RPMI7951 (cell line): ENCODE data around the gene AP2A1. TPM values are rescaled to one million over a fixed set of nuclear protein-coding genes. Genes with fewer than 3 reads are reported as not detected.

Source experiments
- DNase-seq: peaks from one replicate; pipeline ENCODE4 v3.0.0-alpha.2; 2012; ENCODE audit warnings: low read depth
- total RNA-seq: library from RNA; depleted of rRNA; stranded (reverse); fragments of >200 nt; shearing (Covaris generic); gene quantifications from 2 replicates; pipeline ENCODE4 v1.2.3, GENCODE V29; 2014

Gene AP2A1
- total RNA-seq, 1 experiment from 2014 or later, result 51.8 TPM

DNA sequence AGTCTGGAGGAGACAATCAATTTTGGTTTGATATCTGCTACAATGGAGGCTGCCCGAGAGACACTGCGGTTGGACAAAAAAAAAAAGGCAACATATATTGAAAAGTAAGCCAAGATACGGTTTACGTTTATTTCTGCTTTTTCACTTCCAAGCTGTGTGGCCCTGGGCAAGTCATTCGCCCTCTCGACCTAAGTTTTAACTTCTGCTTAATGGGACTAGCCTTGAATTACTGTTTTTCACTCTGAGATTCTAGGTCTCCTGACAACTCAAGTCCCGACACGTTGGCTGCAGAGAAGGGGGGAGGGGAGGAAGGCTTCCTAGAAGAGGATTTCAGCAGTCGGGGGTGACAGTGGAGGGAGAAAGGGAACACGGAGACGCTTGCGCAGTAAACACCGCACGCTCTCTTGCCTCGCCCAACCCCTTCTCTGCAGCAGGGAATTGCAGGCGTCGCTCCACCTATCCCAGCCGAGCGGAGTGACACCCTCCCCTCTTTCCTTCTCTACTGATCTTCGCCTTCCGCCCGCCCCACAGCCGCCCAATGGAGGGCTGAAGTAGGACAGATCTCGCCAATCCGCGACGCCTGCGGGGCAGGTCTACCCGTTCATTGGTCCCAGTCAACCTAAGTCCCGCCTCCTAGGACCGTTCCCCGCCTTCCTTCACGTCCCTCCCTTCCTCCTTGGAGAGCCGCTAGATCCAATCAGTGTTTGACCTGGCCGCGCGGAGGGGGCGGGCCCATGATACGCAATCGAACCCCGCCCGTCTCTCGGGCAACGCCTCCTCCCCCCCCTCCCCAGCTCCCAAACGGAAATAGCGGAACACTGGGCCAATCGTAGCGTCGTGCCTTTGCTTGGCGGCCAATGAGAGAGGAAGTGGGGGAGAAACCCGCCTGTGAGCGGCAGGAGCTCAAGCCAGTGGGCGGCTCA, 533 bp upstream of the AP2A1 start:
- peak; percentile 100 for DNase-seq

DNA sequence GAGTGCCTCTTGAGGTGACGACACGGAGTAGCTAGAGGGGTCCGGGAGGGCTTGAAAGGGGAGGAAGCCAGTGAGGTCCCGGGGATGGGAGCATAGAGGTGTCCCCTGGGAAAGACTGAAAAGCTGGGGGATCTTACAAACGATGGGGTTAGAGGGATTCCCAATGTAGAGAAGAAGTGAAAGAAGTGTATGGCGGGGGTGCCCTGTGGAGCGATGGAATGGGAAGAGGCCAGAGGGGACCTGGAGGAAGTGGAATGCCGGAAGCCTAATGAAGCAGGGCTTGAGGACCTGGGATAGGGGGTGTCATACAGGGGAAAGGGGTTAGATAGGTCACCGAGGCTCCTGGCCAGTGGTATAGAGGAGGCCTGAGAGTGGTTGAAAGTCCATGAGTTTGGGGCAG, 580 bp downstream of the AP2A1 start:
- peak; percentile 23 for DNase-seq

DNA sequence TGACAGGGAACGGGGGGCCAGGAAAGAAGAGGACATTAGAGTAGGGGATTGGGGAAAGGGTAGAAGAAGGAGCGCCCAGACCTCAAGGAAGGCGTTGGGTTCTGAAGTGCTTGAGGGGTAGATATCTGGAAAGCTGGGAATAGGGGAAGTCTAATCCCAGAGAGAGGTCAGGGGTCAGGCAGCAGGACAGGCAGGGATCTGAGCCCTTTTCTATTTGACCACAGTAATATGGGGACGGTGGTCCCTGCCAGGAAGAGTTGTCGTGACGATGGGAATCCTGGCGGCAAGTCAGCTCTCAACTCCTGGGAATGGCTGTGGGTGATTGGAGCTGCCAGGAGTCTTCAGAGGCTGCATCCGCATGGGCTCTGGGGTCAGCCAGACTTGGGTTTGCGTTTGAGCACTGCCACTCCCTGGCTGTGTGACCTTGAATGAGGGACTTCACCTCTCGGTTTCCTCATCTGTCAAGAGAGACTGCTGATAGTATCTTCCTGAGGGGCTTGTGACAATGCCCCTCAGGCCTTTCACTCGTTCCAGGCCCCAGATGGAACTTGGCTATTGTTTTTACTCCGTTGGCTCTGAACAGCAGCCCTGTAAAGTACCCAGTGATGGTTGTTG, 1.3 kb downstream of the AP2A1 start:
- no peak for DNase-seq

DNA sequence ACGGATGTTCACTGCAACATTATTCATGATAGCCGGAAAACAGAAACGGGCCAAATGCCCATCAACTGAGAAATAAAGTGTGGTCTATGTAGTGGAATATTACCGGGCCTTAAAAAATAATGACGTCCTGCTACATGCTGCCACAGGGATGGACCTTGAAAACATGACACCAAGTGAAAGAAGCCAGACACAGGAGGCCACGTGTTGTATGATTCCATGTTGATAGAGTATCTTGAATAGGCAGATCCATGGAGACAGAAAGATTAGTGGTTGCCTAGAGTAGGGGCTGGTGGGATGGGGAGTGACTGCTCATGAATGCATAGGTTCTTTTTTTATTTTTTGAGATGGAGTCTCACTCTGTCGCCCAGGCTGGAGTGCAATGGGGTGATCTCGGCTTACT, 3.7 kb downstream of the AP2A1 start:
- DNase-seq, result no peak

DNA sequence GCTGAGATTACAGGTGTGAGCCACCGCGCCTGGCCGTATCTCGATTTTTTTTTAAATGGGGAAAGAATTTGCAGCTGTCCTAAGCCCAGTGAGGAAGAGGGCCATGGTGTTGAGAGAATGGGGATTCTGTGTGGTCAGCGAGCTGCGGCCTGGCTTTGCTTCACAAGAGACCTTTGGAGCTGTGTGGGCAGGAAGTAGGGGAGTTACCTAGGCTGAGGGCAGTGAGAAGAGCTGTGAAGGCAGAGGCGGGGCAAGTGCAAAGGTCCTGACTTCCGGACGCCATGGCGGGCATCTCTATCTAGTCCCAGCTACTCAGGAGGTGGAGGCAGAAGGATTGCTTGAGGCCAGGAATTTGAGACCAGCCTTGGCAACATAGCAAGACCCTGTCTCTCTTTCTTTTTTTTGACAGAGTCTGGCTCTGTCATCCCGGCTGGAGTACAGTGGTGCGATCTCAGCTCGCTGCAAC, 4.9 kb downstream of the AP2A1 start:
- no peak for DNase-seq

DNA sequence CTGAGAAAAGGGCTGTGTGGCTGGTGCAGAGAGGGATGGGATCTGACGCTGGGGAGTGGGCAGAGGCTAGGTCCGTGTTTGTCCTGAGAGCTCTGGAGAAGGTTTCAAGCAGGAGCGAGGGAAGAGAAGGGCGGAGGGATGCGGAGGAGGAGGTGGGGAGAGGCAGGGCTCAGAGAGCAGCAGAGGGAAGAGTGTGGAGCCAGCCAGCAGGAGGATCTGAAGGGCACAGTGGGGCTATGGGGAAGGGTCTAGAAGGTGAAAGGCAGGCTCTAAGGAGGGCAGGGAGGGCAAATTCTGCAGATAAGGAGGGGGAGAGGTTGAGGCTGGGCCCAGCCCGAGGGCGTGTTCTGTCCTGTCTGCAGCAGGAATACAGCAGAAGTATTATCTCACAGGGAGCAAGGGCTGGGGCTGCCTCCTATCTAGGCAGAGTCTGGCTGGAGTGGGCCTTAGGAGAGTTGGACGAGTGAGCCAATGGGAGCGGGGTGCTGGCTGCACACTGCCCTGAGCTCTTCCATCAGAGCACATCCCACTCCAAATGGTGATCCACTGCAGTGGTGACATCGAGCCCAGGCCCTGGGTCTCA, 6.1 kb downstream of the AP2A1 start:
- no peak for DNase-seq

DNA sequence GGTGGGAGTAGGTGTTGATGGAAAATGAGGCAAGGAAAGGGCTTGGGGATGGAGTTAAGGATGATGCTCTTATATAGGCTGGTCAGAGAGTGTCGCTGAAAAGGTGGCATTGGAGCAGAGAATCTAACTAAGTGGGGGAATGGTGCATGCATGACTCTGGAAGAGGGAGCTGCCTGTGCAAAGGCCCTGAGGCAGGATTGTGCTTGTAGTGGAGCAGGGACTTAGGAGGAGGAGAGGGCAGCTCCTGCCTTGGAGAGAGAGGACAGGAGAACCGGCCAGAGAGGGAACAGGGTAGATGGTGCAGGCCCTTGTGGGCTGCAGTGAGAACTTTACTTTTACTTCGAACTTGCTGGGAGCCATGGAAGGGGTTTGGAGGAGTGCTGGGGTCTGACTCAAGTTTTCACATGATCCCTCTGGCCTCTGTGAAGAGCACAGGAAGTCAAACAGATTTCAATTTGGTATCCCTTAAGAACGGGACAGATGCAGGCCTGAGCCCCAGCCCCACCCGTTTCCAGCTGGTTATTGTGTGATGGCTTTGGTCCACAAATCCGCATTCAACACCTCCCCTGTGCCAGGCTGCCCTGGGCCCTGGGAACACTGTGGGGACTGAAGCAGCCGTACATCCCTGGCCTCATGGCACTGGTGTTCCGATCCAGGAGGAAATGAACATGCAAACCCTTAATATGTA, 7.0 kb downstream of the AP2A1 start:
- no peak for DNase-seq

DNA sequence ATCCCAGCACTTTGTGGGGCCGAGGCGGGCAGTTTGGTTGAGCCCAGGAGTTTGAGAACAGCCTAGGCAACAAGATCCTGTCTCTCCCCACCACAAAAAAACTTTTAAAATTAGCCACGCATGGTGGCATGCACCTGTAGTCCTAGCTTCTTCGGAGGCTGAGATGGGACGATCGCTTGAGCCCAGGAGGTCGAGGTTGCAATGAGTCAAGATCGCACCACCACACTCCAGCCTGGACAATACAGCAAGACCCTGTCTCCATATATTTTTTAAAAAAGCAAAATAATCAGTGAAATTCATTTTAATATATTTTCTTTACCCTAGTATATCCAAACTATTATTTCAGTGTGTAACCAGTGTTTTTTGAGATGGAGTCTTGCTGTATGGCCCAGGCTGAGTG, 8.2 kb downstream of the AP2A1 start:
- DNase-seq, result no peak

DNA sequence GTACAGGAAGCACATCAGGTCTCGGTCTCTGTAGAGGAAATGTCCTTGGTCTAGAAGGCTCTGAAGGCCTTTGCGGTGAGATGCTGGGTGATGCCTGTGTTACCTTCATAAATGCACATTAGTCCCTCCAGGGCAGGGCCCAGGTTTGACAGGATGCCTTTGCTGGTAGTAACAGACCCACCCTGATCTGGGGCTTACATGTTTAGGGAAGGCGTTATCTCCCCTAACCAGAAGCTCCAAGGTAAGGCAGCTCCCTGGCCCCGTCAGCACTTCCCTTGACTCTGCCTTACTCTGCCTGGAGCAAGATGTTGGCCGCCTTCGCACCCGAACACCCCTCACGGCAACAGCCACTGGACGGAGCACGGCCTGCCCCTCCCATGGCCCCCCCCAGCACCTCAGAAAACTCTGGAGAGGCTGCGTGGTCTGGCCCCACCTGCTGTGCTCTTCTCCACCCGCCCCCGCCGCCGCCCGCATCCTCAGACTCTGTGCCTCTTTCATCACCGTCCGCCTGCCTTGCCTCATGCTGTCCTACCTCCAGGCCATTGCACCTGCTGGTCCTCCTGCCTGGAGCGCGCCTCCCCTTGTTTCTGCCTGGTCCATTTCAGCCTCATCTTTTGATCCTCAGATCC, 9.1 kb downstream of the AP2A1 start:
- no peak for DNase-seq

DNA sequence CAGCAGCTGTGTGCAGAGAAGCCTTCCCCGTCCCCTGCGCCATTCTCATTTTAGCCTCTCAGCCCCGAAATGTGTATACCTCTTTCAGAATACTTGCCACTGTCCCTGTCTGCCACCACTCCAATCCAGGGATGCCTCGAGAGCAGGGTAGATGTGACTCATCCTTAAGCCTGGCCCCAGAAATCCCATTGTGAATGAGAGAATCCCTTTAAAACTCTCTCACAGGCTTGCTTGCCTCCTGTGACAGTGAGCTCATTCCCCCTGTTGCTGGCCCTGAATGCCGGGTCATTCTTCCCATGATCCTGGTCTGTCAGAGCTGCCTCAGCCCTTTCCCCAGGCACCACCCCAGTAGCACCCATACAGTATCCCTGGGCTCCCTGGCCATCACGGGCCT, 9.6 kb downstream of the AP2A1 start:
- DNase-seq, result no peak

DNA sequence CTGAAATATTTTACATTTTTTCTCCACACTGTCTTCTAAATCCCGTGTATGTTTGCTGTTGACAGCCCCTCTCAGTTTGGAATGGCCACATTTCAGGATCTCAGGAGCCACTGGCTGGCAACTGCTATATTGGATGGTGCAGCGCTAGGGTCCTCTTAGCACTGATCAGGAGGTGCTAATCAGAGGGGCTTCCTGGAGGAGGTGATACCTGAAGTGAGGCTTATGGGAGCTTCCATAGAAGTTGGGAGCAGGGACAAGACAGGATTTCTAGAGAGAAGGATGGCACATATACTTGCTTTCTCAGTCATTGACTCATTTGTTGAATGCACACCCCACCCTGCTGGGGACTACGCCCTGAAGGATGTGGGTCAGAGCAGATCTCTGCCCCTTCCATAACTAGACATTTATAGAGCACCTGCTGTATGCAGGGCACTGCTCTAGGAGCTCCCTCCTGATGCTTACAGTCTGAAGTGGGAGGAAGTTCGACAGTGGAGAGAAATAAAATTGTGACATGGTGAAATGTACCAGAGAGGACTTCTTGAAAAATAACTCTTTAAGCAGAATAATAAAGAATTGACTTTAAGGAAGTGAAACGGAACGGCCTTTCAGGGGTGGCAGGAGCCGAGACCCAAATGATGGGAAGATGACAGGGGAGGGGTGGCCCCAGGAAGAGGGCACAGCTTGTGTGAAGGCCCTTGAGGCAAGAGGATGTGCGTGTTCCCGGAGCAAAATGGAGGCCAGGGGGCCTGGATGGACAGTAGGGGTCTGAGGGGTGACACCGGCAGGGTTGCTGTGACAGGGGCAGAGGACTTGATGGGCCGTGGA, 13.1 kb downstream of the AP2A1 start:
- no peak for DNase-seq

DNA sequence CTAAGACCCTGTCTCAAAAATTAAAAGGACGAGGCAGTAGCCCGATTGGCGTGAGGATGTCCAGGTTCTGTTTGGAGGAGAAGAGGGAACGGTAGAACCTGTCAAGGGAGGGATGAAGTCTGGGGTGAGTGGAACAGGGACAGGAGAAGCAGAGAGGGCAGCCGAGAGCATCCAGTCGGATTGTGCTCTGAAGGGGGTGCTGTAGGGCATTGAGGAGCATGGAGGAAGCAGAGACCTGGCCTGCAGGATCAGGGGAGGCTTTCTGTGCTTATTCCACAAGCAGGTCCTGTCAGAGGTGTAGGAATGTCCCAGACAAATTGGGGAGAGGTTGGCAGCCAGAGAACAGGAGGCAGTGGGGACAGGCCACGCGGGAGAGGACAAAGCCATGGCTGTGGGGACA, 14.1 kb downstream of the AP2A1 start:
- DNase-seq, result no peak

DNA sequence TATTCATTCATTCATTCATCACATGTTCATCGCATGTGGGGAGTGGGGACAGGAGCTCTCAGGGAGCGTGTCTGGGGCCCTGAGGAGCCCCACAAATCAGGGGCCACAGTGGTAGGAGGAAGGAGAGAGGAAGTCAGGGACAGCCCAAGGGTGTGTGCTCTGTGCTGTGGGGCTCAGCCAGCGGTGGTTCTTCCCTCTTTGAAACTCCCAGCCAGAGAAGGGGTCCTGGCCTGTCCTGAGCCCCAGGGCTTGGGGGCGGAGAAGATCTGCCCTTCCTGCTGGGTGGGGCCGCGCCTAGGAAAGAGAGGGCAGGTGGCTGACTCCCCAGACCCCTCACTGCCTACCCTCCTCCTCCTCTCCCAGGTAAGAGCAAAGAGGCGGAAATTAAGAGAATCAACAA, 14.6 kb downstream of the AP2A1 start:
- no peak for DNase-seq

DNA sequence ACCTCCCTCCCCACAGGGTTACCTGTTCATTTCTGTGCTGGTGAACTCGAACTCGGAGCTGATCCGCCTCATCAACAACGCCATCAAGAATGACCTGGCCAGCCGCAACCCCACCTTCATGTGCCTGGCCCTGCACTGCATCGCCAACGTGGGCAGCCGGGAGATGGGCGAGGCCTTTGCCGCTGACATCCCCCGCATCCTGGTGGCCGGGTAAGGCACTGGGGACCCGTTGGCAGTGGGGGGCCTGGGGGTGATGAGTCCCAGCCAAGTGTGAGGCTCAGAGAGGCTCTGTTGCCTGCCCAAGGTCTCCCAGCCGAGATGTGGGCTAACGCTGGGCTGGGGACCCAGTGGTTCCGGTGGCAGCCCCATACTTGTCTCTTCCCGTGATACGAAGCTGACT, 15.7 kb downstream of the AP2A1 start:
- DNase-seq, result no peak

DNA sequence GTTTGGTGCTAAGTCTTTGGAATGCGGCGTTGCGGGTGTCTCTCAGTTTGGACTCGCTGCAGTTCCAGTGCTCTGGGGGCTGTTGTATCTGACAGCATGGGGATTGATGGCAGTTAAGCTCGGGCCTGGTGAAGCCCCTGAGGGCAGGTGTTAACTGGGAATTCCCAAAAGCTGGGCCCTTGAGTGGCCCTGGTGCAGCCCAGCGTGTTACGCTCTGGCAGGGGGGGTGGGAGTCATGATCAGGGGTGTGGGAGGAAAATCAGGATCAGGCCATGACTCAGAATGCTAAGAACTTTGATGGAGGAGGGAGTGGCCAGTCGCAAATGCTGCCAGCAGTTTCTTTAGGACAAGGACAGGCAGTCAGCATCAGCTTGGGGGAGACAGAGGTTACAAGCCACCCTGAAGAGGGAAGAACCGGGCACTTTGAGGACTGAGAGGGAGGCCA, 19.6 kb downstream of the AP2A1 start:
- peak; percentile 73 for DNase-seq

DNA sequence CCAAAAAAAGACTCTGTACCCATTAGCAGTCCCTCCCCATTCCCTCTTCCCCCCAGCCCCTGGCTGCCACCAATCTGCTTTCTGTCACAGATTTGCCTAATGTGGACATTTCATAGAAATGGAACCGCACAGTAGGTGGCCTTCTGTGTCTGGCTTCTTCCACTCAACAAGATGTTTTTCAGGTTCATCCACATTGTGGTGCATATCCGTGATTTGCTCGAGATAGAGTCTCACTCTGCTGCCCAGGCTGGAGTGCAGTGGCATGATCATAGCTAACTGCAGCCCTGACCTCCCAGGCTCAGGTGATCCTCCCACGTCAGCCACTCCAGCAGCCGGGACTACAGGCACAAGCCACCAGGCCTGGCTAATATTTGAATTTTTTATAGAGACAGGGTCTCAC, 20.9 kb downstream of the AP2A1 start:
- no peak for DNase-seq

DNA sequence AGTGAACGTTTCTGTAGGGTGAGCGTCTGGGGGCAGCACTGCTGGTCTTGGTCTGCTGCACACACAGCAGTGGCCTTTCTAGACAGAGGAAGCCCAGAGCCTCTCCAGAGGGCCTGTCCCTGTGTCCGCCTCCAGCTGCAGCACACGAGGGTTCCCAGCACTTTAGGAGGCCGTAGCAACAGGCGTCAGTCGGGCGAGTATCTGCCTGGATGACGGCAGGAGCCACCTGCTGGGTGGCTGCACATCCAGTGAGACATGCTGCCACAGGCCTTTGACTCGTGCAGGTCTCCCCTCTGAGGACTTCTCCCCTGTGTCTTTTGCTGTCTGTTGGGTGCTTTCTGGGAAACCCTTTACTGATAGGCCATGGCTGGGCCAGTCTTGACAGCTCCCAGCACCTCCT, 22.1 kb downstream of the AP2A1 start:
- DNase-seq, result no peak

DNA sequence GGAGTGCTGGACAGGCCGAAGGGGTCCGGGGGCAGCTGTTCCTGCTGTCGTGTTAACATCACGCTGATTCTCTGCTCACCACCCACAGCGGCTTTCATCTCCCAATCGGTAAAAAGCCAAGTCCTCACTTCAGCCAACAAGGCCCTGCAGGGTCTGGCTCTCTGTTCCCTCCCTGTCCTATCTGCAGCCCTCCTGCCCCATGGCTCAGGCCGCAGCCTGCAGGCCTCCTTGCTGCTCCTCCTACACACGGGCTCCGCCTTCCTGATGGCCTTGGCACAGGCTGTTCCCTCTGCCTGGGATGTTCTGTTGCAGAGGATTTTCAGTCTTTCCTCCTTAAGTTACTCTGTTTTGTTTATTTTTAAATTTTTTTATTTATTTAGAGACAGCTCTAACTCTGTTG, 24.1 kb downstream of the AP2A1 start:
- no peak for DNase-seq

DNA sequence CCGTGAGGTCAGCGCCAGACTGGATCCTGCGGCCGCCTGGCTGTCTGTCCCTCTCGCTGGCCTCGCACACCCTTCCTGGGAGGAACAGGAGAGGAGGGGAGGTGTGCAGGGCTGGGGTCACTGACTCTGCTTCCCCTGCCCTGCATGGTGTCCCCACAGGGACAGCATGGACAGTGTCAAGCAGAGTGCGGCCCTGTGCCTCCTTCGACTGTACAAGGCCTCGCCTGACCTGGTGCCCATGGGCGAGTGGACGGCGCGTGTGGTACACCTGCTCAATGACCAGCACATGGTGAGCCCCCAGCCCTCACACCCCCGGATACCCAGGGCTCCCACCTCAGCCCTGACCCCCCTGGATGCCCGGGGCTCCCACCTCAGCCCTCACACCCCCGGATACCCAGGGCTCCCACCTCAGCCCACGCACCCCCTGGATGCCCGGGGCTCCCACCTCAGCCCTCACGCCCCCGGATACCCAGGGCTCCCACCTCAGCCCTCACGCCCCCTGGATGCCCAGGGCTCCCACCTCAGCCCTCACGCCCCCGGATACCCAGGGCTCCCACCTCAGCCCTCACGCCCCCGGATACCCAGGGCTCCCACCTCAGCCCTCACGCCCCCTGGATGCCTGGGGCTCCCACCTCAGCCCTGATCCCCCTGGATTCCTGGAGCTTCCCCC, 25.1 kb downstream of the AP2A1 start:
- DNase-seq, result no peak

DNA sequence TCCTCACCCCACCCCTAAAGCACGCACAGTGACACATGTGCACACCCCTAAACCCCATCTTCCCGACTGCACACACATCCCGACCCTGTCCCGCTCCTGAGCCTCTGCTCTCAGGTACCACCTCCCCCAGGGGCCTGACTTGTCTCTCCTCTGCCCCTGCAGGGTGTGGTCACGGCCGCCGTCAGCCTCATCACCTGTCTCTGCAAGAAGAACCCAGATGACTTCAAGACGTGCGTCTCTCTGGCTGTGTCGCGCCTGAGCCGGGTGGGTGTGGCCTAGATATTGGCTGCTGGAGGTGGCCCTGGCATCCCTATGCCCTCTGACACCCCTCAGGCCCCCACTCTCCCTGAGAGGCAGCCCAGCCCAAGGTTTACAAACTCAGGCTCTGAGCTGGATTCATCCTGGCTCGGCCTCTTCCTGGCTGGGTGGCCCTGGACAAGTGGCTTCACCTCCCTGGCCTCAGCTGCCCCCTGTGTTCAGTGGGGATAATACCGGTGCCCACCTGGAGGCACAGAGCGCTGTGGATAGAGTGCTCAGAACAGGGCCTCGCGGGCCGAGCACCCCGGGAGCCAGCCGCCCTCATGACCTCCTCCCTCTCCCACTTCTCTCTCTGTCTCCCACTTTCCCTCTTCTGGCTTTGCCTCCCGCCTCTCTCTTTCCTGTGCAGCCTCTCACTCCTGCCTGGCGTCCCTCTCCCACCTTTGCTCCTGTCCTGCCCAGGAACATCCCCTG, 26.2 kb downstream of the AP2A1 start:
- DNase-seq, result no peak
